Mucosa of rectum (tissue), 2 donors: ENCODE measurements around the gene SASH1.
"Not testable (repeated sequence)": the region's sequence is repeated elsewhere in the genome, so short reads cannot be mapped to it uniquely, and the experiment has no call there.

ENCODE experiments used
- H3K27ac ChIP-seq, 2 donors: one replicate each; pipeline ENCODE4 v1.7.0; 2013; ENCODE audit warnings: inconsistent platforms in 2 of 2, low read depth in 2 of 2, low read length in 2 of 2
- H3K27me3 ChIP-seq, 2 donors: one replicate each; pipeline ENCODE4 v1.7.0; 2013; ENCODE audit warnings: low read length in 2 of 2; ENCODE audit not compliant: control insufficient read depth in 2 of 2, insufficient read depth in 2 of 2
- H3K36me3 ChIP-seq, 2 donors: one replicate each; pipeline ENCODE4 v1.7.0; 2013; ENCODE audit warnings: low read length in 2 of 2; ENCODE audit not compliant: control insufficient read depth in 2 of 2, insufficient read depth in 2 of 2
- H3K4me1 ChIP-seq, 2 donors: one replicate each; pipeline ENCODE4 v1.7.0; 2013; ENCODE audit warnings: low read length in 2 of 2, mild to moderate bottlenecking in 1 of 2; ENCODE audit not compliant: control insufficient read depth in 2 of 2, insufficient read depth in 2 of 2
- H3K4me3 ChIP-seq, 2 donors: one replicate each; pipeline ENCODE4 v1.7.0; 2013; ENCODE audit warnings: low read length in 2 of 2
- H3K9ac ChIP-seq, 2 donors: one replicate each; pipeline ENCODE4 v1.7.0; 2013; ENCODE audit warnings: low read length in 2 of 2, low read depth in 1 of 2, mild to moderate bottlenecking in 1 of 2
- H3K9me3 ChIP-seq, 2 donors: one replicate each; pipeline ENCODE4 v1.7.0; 2013; ENCODE audit warnings: low read length in 2 of 2; ENCODE audit not compliant: control insufficient read depth in 2 of 2
- donor health status: healthy.
- donor health status: Normal muscosa, but diverticular disease.

SASH1 gene

GRCh38 chr6:148383658-148384368, 41.2 kb downstream of the SASH1 start:
- Histone ChIP-seq H3K27me3 (no peaks in the 10 kb centered on the region), H3K9ac (no peak overlapping the region), H3K4me3 (no peak overlapping the region), H3K9me3 (no peaks in the 10 kb centered on the region), H3K36me3 (no peaks in the 10 kb centered on the region), H3K4me1 (no peaks in the 10 kb centered on the region), H3K27ac (no peak overlapping the region)

GRCh38 chr6:148385379-148385778, 42.7 kb downstream of the SASH1 start:
- Histone ChIP-seq H3K27ac (no peak overlapping the region), H3K9me3 (no peaks in the 10 kb centered on the region), H3K36me3 (no peaks in the 10 kb centered on the region), H3K9ac (no peak overlapping the region), H3K4me3 (no peak overlapping the region), H3K27me3 (no peaks in the 10 kb centered on the region), H3K4me1 (no peaks in the 10 kb centered on the region)

GRCh38 chr6:148388521-148388920, 45.9 kb downstream of the SASH1 start:
- Histone ChIP-seq H3K27me3 (no peaks in the 10 kb centered on the region), H3K36me3 (no peaks in the 10 kb centered on the region), H3K9me3 (no peaks in the 10 kb centered on the region), H3K9ac (no peak overlapping the region), H3K27ac (no peak overlapping the region), H3K4me1 (no peaks in the 10 kb centered on the region), H3K4me3 (no peak overlapping the region)

GRCh38 chr6:148389086-148389485, 46.4 kb downstream of the SASH1 start:
- Histone ChIP-seq H3K9ac (no peak overlapping the region), H3K4me1 (no peaks in the 10 kb centered on the region), H3K27me3 (no peaks in the 10 kb centered on the region), H3K36me3 (no peaks in the 10 kb centered on the region), H3K27ac (no peak overlapping the region), H3K9me3 (no peaks in the 10 kb centered on the region), H3K4me3 (no peak overlapping the region)

GRCh38 chr6:148389917-148390316, 47.3 kb downstream of the SASH1 start:
- H3K9ac ChIP-seq: no peak overlapping the region
- H3K27me3 ChIP-seq: no peaks in the 10 kb centered on the region
- H3K4me3 ChIP-seq: no peak overlapping the region
- H3K4me1 ChIP-seq: no peaks in the 10 kb centered on the region
- H3K27ac ChIP-seq: no peak overlapping the region
- H3K9me3 ChIP-seq: no peaks in the 10 kb centered on the region
- no peaks in the 10 kb centered on the region for H3K36me3 ChIP-seq

GRCh38 chr6:148392127-148392526, 49.5 kb downstream of the SASH1 start:
- H3K4me3 ChIP-seq, H3K27me3 ChIP-seq, H3K9ac ChIP-seq, H3K27ac ChIP-seq, H3K4me1 ChIP-seq, H3K36me3 ChIP-seq, H3K9me3 ChIP-seq: not testable (repeated sequence)

- H3K27me3 ChIP-seq: no peaks in the 10 kb centered on the region
- no peaks in the 10 kb centered on the region for H3K36me3 ChIP-seq
- no peak overlapping the region for H3K4me3 ChIP-seq
- no peaks in the 10 kb centered on the region for H3K4me1 ChIP-seq
- no peak overlapping the region for H3K27ac ChIP-seq
- H3K9ac ChIP-seq: no peak overlapping the region
- no peaks in the 10 kb centered on the region for H3K9me3 ChIP-seq
Measured at GRCh38 chr6:148392671-148393070, 50.0 kb downstream of the SASH1 start.

- H3K4me1 ChIP-seq: no peaks in the 10 kb centered on the region
- H3K27ac ChIP-seq: no peak overlapping the region
- no peaks in the 10 kb centered on the region for H3K9me3 ChIP-seq
- H3K36me3 ChIP-seq: no peaks in the 10 kb centered on the region
- H3K9ac ChIP-seq: no peak overlapping the region
- no peaks in the 10 kb centered on the region for H3K27me3 ChIP-seq
- H3K4me3 ChIP-seq: no peak overlapping the region
Measured at GRCh38 chr6:148395583-148396101, 53.0 kb downstream of the SASH1 start.

- Histone ChIP-seq H3K9ac (no peak overlapping the region), H3K9me3 (no peaks in the 10 kb centered on the region), H3K27ac (no peak overlapping the region), H3K36me3 (no peaks in the 10 kb centered on the region), H3K4me3 (no peak overlapping the region), H3K27me3 (no peaks in the 10 kb centered on the region), H3K4me1 (no peaks in the 10 kb centered on the region)
Measured at GRCh38 chr6:148396411-148396810, 53.8 kb downstream of the SASH1 start.

GRCh38 chr6:148396926-148397325, 54.3 kb downstream of the SASH1 start:
- H3K27me3 ChIP-seq: no peaks in the 10 kb centered on the region
- H3K27ac ChIP-seq: no peak overlapping the region
- H3K4me1 ChIP-seq: no peaks in the 10 kb centered on the region
- H3K4me3 ChIP-seq: no peak overlapping the region
- no peaks in the 10 kb centered on the region for H3K9me3 ChIP-seq
- H3K36me3 ChIP-seq: no peaks in the 10 kb centered on the region
- no peak overlapping the region for H3K9ac ChIP-seq
